WTC11 (cell line): Measurements from ENCODE around the gene MYBPH. TPM values are rescaled to one million over a fixed set of nuclear protein-coding genes. Genes with fewer than 3 reads are reported as not detected.

Experiments used
- ATAC-seq: fragments of 200-7000 bp; cut with Tn5 transposase; 2 replicates; pipeline ENCODE4 v1.10.0; 2021; ENCODE audit warnings: mild to moderate bottlenecking, moderate library complexity
- CTCF ChIA-PET: fragments of 300-600 bp; sonication (Branson Sonifier 250); formaldehyde crosslinking; loops from one replicate; lab custom pipeline; 2021; ENCODE audit warnings: antibody characterized with exemption; lab: Charles Lee
- POLR2A ChIA-PET: fragments of 350-600 bp; sonication (Branson Sonifier 250); formaldehyde crosslinking; loops from one replicate; lab custom pipeline; 2021; ENCODE audit warnings: antibody characterized with exemption; lab: Charles Lee
- DNase-seq: peaks from one replicate; pipeline ENCODE4 v3.0.0; 2021; ENCODE audit warnings: low spot score
- H3K27ac Mint-ChIP-seq: 2 replicates; pipeline ENCODE4 v1.8.0; 2021; ENCODE audit warnings: mixed read lengths
- H3K27me3 Mint-ChIP-seq: 2 replicates; pipeline ENCODE4 v1.8.0; 2021; ENCODE audit warnings: low read depth, mild to moderate bottlenecking, moderate library complexity, mixed read lengths
- H3K36me3 Mint-ChIP-seq: 2 replicates; pipeline ENCODE4 v1.8.0; 2021; ENCODE audit warnings: mixed read lengths
- H3K4me1 Mint-ChIP-seq: 2 replicates; pipeline ENCODE4 v1.8.0; 2022; ENCODE audit warnings: mixed read lengths
- H3K4me3 Mint-ChIP-seq: 2 replicates; pipeline ENCODE4 v1.8.0; 2021; ENCODE audit warnings: mild to moderate bottlenecking, moderate library complexity, mixed read lengths
- H3K9me3 Mint-ChIP-seq: 2 replicates; pipeline ENCODE4 v1.8.0; 2021; ENCODE audit warnings: mixed read lengths
- ATF3 ChIP-seq: sonication (generic); formaldehyde crosslinking; conservative IDR thresholded peaks from 2 replicates; pipeline ENCODE4 v1.8.1; 2022; ENCODE audit warnings: mild to moderate bottlenecking, missing genetic modification reagents
- CBFB ChIP-seq: sonication (generic); formaldehyde crosslinking; IDR thresholded peaks from 2 replicates; pipeline ENCODE4 v1.8.1; 2022; ENCODE audit warnings: mild to moderate bottlenecking, low read depth, missing genetic modification reagents
- CREM ChIP-seq: sonication (generic); formaldehyde crosslinking; IDR thresholded peaks from 2 replicates; pipeline ENCODE4 v1.8.1; 2022; ENCODE audit warnings: mild to moderate bottlenecking, missing genetic modification reagents, moderate library complexity
- ERG ChIP-seq: fragments of 250-450 bp; sonication (Bioruptor Pico); IDR thresholded peaks from 2 replicates; pipeline ENCODE4 v1.8.0; 2021; ENCODE audit warnings: mild to moderate bottlenecking
- ESRRA ChIP-seq: sonication (generic); formaldehyde crosslinking; IDR thresholded peaks from 2 replicates; pipeline ENCODE4 v1.8.1; 2022; ENCODE audit warnings: mild to moderate bottlenecking, missing genetic modification reagents, borderline replicate concordance
- ETV6 ChIP-seq: sonication (generic); formaldehyde crosslinking; IDR thresholded peaks from 2 replicates; pipeline ENCODE4 v1.8.1; 2022; ENCODE audit warnings: mild to moderate bottlenecking, missing genetic modification reagents
- FOXP4 ChIP-seq: sonication (generic); formaldehyde crosslinking; IDR thresholded peaks from 2 replicates; pipeline ENCODE4 v1.8.0; 2022; ENCODE audit warnings: mild to moderate bottlenecking, missing genetic modification reagents
- GRHL2 ChIP-seq: fragments of 250-450 bp; sonication (Bioruptor Pico); IDR thresholded peaks from 2 replicates; pipeline ENCODE4 v1.8.0; 2022; ENCODE audit warnings: mild to moderate bottlenecking, moderate library complexity; ENCODE audit not compliant: insufficient replicate concordance, severe bottlenecking
- IRF2 ChIP-seq: sonication (generic); formaldehyde crosslinking; IDR thresholded peaks from 2 replicates; pipeline ENCODE4 v1.8.0; 2022; ENCODE audit warnings: low read depth, missing genetic modification reagents, borderline replicate concordance
- KAT7 ChIP-seq: sonication (generic); formaldehyde crosslinking; IDR thresholded peaks from 2 replicates; pipeline ENCODE4 v1.8.1; 2023; ENCODE audit warnings: missing genetic modification reagents, mild to moderate bottlenecking, borderline replicate concordance
- NFYB ChIP-seq: sonication (generic); formaldehyde crosslinking; conservative IDR thresholded peaks from 2 replicates; pipeline ENCODE4 v1.8.0; 2022; ENCODE audit warnings: low read depth, missing genetic modification reagents
- NR3C1 ChIP-seq: sonication (generic); formaldehyde crosslinking; conservative IDR thresholded peaks from 2 replicates; pipeline ENCODE4 v1.8.1; 2023; ENCODE audit warnings: low read depth, mild to moderate bottlenecking, missing genetic modification reagents
- OVOL2 ChIP-seq: fragments of 250-450 bp; sonication (Bioruptor Pico); IDR thresholded peaks from 2 replicates; pipeline ENCODE4 v1.9.0; 2021; ENCODE audit warnings: mild to moderate bottlenecking, borderline replicate concordance
- RORB ChIP-seq: fragments of 250-450 bp; sonication (Bioruptor Pico); IDR thresholded peaks from 2 replicates; pipeline ENCODE4 v1.9.0; 2021; ENCODE audit warnings: mild to moderate bottlenecking
- SMAD4 ChIP-seq: sonication (generic); formaldehyde crosslinking; IDR thresholded peaks from 2 replicates; pipeline ENCODE4 v1.8.0; 2022; ENCODE audit warnings: mild to moderate bottlenecking, missing genetic modification reagents
- ZNF138 ChIP-seq: sonication (generic); formaldehyde crosslinking; conservative IDR thresholded peaks from 2 replicates; pipeline ENCODE4 v1.8.1; 2022; ENCODE audit warnings: mild to moderate bottlenecking, moderate library complexity, missing genetic modification reagents
- ZNF263 ChIP-seq: sonication (generic); formaldehyde crosslinking; IDR thresholded peaks from 2 replicates; pipeline ENCODE4 v1.8.1; 2022; ENCODE audit warnings: low read depth, mild to moderate bottlenecking, moderate library complexity, missing genetic modification reagents
- ZNF425 ChIP-seq: fragments of 250-450 bp; sonication (Bioruptor Pico); conservative IDR thresholded peaks from 2 replicates; pipeline ENCODE4 v1.9.0; 2021; ENCODE audit warnings: mild to moderate bottlenecking
- total RNA-seq: library from RNA; stranded (reverse); gene quantifications from 3 replicates; pipeline ENCODE4 v1.2.3, GENCODE V29; 2021
- TF ChIP-seq, protein P1 (sequence below): sonication (generic); formaldehyde crosslinking; IDR thresholded peaks from 2 replicates; pipeline ENCODE4 v1.8.0; 2023; ENCODE audit warnings: mild to moderate bottlenecking, missing genetic modification reagents
- TF ChIP-seq, protein P2 (sequence below): sonication (generic); formaldehyde crosslinking; IDR thresholded peaks from 2 replicates; pipeline ENCODE4 v1.8.0; 2023; ENCODE audit warnings: missing genetic modification reagents
- TF ChIP-seq, protein P3 (sequence below): fragments of 250-450 bp; sonication (Bioruptor Pico); IDR thresholded peaks from 2 replicates; pipeline ENCODE4 v1.9.0; 2021; ENCODE audit warnings: mild to moderate bottlenecking, borderline replicate concordance

Gene MYBPH
- total RNA-seq, 1 experiment from 2014 or later = not detected

- H3K36me3 Mint-ChIP-seq = no peaks in the 10 kb centered on the region
- ChIA-PET CTCF (interaction anchor here (1.4 to 2.0 kb wide), 4 partner anchors 9 to 185 kb away, joined by 5 to 13 read pairs (median 8); no protein-coding TSS in a partner anchor), POLR2A (no interaction called here)
- H3K9me3 Mint-ChIP-seq = no peaks in the 10 kb centered on the region
- no peaks in the 10 kb centered on the region for H3K4me1 Mint-ChIP-seq
- DNase-seq (no peak), ATAC-seq (no peak)
- H3K4me3 Mint-ChIP-seq = no peak overlapping the region
- peaks cover 3% of the 10 kb centered on the region; the same call in 1 of the 2 replicates for H3K27me3 Mint-ChIP-seq
- H3K27ac Mint-ChIP-seq = no peak overlapping the region
- no peak for TF ChIP-seq NFYB (CRISPR knock-in tag)
- TF ChIP-seq, protein P1, sequence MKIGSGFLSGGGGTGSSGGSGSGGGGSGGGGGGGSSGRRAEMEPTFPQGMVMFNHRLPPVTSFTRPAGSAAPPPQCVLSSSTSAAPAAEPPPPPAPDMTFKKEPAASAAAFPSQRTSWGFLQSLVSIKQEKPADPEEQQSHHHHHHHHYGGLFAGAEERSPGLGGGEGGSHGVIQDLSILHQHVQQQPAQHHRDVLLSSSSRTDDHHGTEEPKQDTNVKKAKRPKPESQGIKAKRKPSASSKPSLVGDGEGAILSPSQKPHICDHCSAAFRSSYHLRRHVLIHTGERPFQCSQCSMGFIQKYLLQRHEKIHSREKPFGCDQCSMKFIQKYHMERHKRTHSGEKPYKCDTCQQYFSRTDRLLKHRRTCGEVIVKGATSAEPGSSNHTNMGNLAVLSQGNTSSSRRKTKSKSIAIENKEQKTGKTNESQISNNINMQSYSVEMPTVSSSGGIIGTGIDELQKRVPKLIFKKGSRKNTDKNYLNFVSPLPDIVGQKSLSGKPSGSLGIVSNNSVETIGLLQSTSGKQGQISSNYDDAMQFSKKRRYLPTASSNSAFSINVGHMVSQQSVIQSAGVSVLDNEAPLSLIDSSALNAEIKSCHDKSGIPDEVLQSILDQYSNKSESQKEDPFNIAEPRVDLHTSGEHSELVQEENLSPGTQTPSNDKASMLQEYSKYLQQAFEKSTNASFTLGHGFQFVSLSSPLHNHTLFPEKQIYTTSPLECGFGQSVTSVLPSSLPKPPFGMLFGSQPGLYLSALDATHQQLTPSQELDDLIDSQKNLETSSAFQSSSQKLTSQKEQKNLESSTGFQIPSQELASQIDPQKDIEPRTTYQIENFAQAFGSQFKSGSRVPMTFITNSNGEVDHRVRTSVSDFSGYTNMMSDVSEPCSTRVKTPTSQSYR (CRISPR knock-in tag) = no peak
- TF ChIP-seq ATF3 (CRISPR knock-in tag) = no peak
- no peak for TF ChIP-seq IRF2 (CRISPR knock-in tag)
- TF ChIP-seq ZNF138 (CRISPR knock-in tag) = no peak
- TF ChIP-seq, protein P2, sequence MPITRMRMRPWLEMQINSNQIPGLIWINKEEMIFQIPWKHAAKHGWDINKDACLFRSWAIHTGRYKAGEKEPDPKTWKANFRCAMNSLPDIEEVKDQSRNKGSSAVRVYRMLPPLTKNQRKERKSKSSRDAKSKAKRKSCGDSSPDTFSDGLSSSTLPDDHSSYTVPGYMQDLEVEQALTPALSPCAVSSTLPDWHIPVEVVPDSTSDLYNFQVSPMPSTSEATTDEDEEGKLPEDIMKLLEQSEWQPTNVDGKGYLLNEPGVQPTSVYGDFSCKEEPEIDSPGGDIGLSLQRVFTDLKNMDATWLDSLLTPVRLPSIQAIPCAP (CRISPR knock-in tag) = no peak
- no peak for TF ChIP-seq RORB (CRISPR knock-in tag)
- TF ChIP-seq OVOL2 = no peak
- TF ChIP-seq ESRRA = no peak
- no peak for TF ChIP-seq KAT7 (CRISPR knock-in tag)
- no peak for TF ChIP-seq SMAD4 (CRISPR knock-in tag)
Measured at GRCh38 chr1:203225071-203225470, 49.4 kb upstream of the MYBPH start.

GRCh38 chr1:203223012-203223775 is 47.6 kb upstream of the MYBPH start:
- no peaks in the 10 kb centered on the region for H3K4me1 Mint-ChIP-seq
- DNase-seq (no peak), ATAC-seq (no peak)
- no peaks in the 10 kb centered on the region for H3K36me3 Mint-ChIP-seq
- POLR2A ChIA-PET = no interaction called here
- peaks cover 3% of the 10 kb centered on the region; the same call in 1 of the 2 replicates for H3K27me3 Mint-ChIP-seq
- H3K9me3 Mint-ChIP-seq = no peaks in the 10 kb centered on the region
- H3K27ac Mint-ChIP-seq = no peak overlapping the region
- CTCF ChIA-PET = interaction anchor here (0.6 to 1.7 kb wide), 4 partner anchors 44 to 668 kb away, joined by 3 to 10 read pairs (median 4); no protein-coding TSS in a partner anchor
- no peak overlapping the region for H3K4me3 Mint-ChIP-seq
- TF ChIP-seq FOXP4 (no peak), NR3C1 (CRISPR knock-in tag) (no peak), ETV6 (CRISPR knock-in tag) (no peak), CREM (CRISPR knock-in tag) (no peak), GRHL2 (no peak), ZNF263 (CRISPR knock-in tag) (no peak), ZNF425 (no peak), CBFB (no peak), ERG (no peak)
- TF ChIP-seq, protein P3, sequence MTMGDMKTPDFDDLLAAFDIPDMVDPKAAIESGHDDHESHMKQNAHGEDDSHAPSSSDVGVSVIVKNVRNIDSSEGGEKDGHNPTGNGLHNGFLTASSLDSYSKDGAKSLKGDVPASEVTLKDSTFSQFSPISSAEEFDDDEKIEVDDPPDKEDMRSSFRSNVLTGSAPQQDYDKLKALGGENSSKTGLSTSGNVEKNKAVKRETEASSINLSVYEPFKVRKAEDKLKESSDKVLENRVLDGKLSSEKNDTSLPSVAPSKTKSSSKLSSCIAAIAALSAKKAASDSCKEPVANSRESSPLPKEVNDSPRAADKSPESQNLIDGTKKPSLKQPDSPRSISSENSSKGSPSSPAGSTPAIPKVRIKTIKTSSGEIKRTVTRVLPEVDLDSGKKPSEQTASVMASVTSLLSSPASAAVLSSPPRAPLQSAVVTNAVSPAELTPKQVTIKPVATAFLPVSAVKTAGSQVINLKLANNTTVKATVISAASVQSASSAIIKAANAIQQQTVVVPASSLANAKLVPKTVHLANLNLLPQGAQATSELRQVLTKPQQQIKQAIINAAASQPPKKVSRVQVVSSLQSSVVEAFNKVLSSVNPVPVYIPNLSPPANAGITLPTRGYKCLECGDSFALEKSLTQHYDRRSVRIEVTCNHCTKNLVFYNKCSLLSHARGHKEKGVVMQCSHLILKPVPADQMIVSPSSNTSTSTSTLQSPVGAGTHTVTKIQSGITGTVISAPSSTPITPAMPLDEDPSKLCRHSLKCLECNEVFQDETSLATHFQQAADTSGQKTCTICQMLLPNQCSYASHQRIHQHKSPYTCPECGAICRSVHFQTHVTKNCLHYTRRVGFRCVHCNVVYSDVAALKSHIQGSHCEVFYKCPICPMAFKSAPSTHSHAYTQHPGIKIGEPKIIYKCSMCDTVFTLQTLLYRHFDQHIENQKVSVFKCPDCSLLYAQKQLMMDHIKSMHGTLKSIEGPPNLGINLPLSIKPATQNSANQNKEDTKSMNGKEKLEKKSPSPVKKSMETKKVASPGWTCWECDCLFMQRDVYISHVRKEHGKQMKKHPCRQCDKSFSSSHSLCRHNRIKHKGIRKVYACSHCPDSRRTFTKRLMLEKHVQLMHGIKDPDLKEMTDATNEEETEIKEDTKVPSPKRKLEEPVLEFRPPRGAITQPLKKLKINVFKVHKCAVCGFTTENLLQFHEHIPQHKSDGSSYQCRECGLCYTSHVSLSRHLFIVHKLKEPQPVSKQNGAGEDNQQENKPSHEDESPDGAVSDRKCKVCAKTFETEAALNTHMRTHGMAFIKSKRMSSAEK (CRISPR knock-in tag) = no peak
